ENCODE results near the gene PRF1.
"Not testable (repeated sequence)": the region's sequence is repeated elsewhere in the genome, so short reads cannot be mapped to it uniquely, and the experiment has no call there.

PRF1 gene

GRCh38 chr10:70602665-70603448, at the start of gene PRF1:
TSS of gene PRF1 (minus strand) at chr10:70602741. CDS start at chr10:70600902, 1,839 bp downstream.
- DNase-seq, result no peak

GRCh38 chr10:70651661-70652060, 49.1 kb upstream of the PRF1 start:
- no peak for DNase-seq

- no peak for DNase-seq
Measured at GRCh38 chr10:70650718-70651117, 48.2 kb upstream of the PRF1 start.

- DNase-seq, result no peak
Measured at GRCh38 chr10:70650104-70650503, 47.6 kb upstream of the PRF1 start.

- no peak for DNase-seq
Measured at GRCh38 chr10:70649526-70649925, 47.0 kb upstream of the PRF1 start.

GRCh38 chr10:70648427-70648826, 45.9 kb upstream of the PRF1 start:
- no peak for DNase-seq

- no peak for DNase-seq
Measured at GRCh38 chr10:70647086-70647485, 44.5 kb upstream of the PRF1 start.

GRCh38 chr10:70644959-70645358, 42.4 kb upstream of the PRF1 start:
- DNase-seq, result peak; percentile 13

- DNase-seq, result not testable (repeated sequence)
Measured at GRCh38 chr10:70643272-70643671, 40.7 kb upstream of the PRF1 start.

GRCh38 chr10:70639640-70640383, 37.3 kb upstream of the PRF1 start:
- DNase-seq, result not testable (repeated sequence)

- not testable (repeated sequence) for DNase-seq
Measured at GRCh38 chr10:70634515-70634914, 32.0 kb upstream of the PRF1 start.

- no peak for DNase-seq
Measured at GRCh38 chr10:70634011-70634410, 31.5 kb upstream of the PRF1 start.

GRCh38 chr10:70631735-70632134, 29.2 kb upstream of the PRF1 start:
- not testable (repeated sequence) for DNase-seq

- no peak for DNase-seq
Measured at GRCh38 chr10:70629338-70629737, 26.8 kb upstream of the PRF1 start.

- DNase-seq, result no peak
Measured at GRCh38 chr10:70626056-70626455, 23.5 kb upstream of the PRF1 start.

- no peak for DNase-seq
Measured at GRCh38 chr10:70622981-70623844, 20.7 kb upstream of the PRF1 start.

GRCh38 chr10:70622541-70622940, 20.0 kb upstream of the PRF1 start:
- no peak for DNase-seq

GRCh38 chr10:70621503-70622078, 19.1 kb upstream of the PRF1 start:
- no peak for DNase-seq

GRCh38 chr10:70620020-70620289, 17.4 kb upstream of the PRF1 start:
- no peak for DNase-seq

- no peak for DNase-seq
Measured at GRCh38 chr10:70619271-70620019, 16.9 kb upstream of the PRF1 start.

- no peak for DNase-seq
Measured at GRCh38 chr10:70618663-70619062, 16.1 kb upstream of the PRF1 start.

GRCh38 chr10:70617798-70618568, 15.4 kb upstream of the PRF1 start:
- DNase-seq, result no peak
